Astrocyte (in vitro differentiated cells and primary cell): Measurements from ENCODE around the gene CALD1.

Experiments
- CTCF ChIP-seq: IDR thresholded peaks from 2 replicates; pipeline ENCODE4 v1.5.1; 2011; ENCODE audit warnings: low read depth, mild to moderate bottlenecking, inconsistent platforms, low read length, moderate library complexity; ENCODE audit not compliant: insufficient read depth
- EZH2 ChIP-seq: IDR thresholded peaks from 2 replicates; pipeline ENCODE4 v1.6.1; 2012; ENCODE audit warnings: mild to moderate bottlenecking, low read length, inconsistent platforms; ENCODE audit not compliant: insufficient read depth

- TF ChIP-seq CTCF (no peak), EZH2 (no peak)
These were observed 169.3 kb downstream of the CALD1 start for GRCh38 chr7:134948736-134949135.
